ENCODE data around the gene TRIM56. TPM values are rescaled to one million over a fixed set of nuclear protein-coding genes. Genes with fewer than 3 reads are reported as not detected.

The TRIM56 gene
- total and polyA plus RNA-seq, 9 of the 15 experiments (the other 6 are each of a cell fraction or from before 2014, with no cell fraction given) = 2.0 to 29.7 (median 11.6) TPM

- H3K4me1 ChIP-seq (replicated peaks in 1 of 2; ENCODE audit: control insufficient read depth in 2 of 2, insufficient read depth in 2 of 2, low read length in 2 of 2) = peaks cover 11 to 34% of the 10 kb centered on the region in 2 experiments; a peak in 4 of 5 replicates
- no peak overlapping the region for H3K4me2 ChIP-seq (ENCODE audit: insufficient read depth, low read length)
- in situ Hi-C loops (cut with MboI) (no loop called here), intact Hi-C loops (cut with micrococcal nuclease) (no loop called here)
- no peaks in the 10 kb centered on the region for H3K9me1 ChIP-seq (ENCODE audit: control insufficient read depth, insufficient read depth, low read length)
- no peak overlapping the region; the same call in 2 of the 3 replicates for H3K27ac ChIP-seq (ENCODE audit: extremely low read depth, low read depth, low read length)
- H3K27me3 ChIP-seq (ENCODE audit: control insufficient read depth in 2 of 2, insufficient read depth in 2 of 2, low read length in 2 of 2) = no peaks in the 10 kb centered on the region
- peak overlapping the region in 1 of 2 experiments; percentile 88; a peak in 2 of 4 replicates for H3K9ac ChIP-seq (ENCODE audit: insufficient read depth in 1 of 2, low read depth in 2 of 2, low read length in 2 of 2)
- ChIA-PET POLR2A (interaction anchor here (0.6 to 4.9 kb wide), 5 partner anchors 9 to 300 kb away, joined by 3 to 20 read pairs (median 3); no protein-coding TSS in a partner anchor), CTCF (ENCODE audit: low intra/inter-chr PET ratio) (no interaction called here)
- peaks cover 30% of the 10 kb centered on the region; the same call in 2 of the 3 replicates for H3K36me3 ChIP-seq (ENCODE audit: control insufficient read depth, insufficient read depth, low read length)
- DNase-seq (ENCODE audit: extremely low read depth in 1 of 4, low spot score in 3 of 4) (no peak), ATAC-seq (no peak), FAIRE-seq (no peak)
- H3K79me2 ChIP-seq (ENCODE audit: control insufficient read depth, insufficient read depth, low read length) = peaks cover 21% of the 10 kb centered on the region
- H3K9me3 ChIP-seq (replicated peaks; ENCODE audit: control insufficient read depth, insufficient read depth, low read depth, low read length) = no peaks in the 10 kb centered on the region
- BruUV-seq (replicated peaks) = no TSS peak
- 96% methylated on average over 39 of the region's 45 CpGs for WGBS (ENCODE audit: insufficient coverage, low coverage, missing lambda C conversion rate)
- TF ChIP-seq ATF3 (IDR thresholded peaks at IDR 0.05) (no peak), ATF3 (CRISPR knock-in tag; conservative IDR thresholded peaks at IDR 0.05) (no peak), ZFX (CRISPR knock-in tag; IDR thresholded peaks at IDR 0.05) (no peak), LARP7 (IDR thresholded peaks at IDR 0.05) (no peak), HMGN3 (IDR thresholded peaks at IDR 0.05; ENCODE audit: borderline replicate concordance, extremely low read depth, insufficient read length, low read depth, low read length) (peak; percentile 25), RBFOX2 (IDR thresholded peaks at IDR 0.05; ENCODE audit: low read depth, low read length) (peak; percentile 70), POLR2G (IDR thresholded peaks at IDR 0.05; ENCODE audit: low read depth, low read length) (0 out of 2 replicates have a peak, but pooled peaks have one; percentile 53)
- no peak overlapping the region for H2AFZ ChIP-seq (ENCODE audit: low read depth, low read length)
- no peak overlapping the region for H3K4me3 ChIP-seq
- H4K20me1 ChIP-seq (replicated peaks; ENCODE audit: control insufficient read depth, insufficient read depth, low read length) = no peaks in the 10 kb centered on the region; the same call in none of the 2 replicates
These were observed 2.2 kb downstream of the TRIM56 start for GRCh38 chr7:101087334-101088068.

Measured in K562 (cell line).